ENCODE results near the gene GRIA4.

Gene GRIA4

GRCh38 chr11:105960252-105961245 is 350.7 kb downstream of the GRIA4 start:
- Histone ChIP-seq H3K36me3 (ENCODE audit: control insufficient read depth in 2 of 2, insufficient read depth in 1 of 2, low read length in 2 of 2) (no peaks in the 10 kb centered on the region), H3K4me3 (ENCODE audit: low read depth, low read length) (no peak overlapping the region), H3K9me3 (ENCODE audit: control insufficient read depth, insufficient read depth, low read depth, low read length) (no peaks in the 10 kb centered on the region), H3K4me1 (ENCODE audit: control insufficient read depth, insufficient read depth, low read length) (no peaks in the 10 kb centered on the region), H3K27ac (ENCODE audit: extremely low read depth, low read depth, low read length) (no peak overlapping the region)
- ChIA-PET CTCF (interaction anchor here (0.6 kb wide), 1 partner anchor 1077 kb away, joined by 3 read pairs; no protein-coding TSS in a partner anchor), POLR2A (no interaction called here)
- no peak for TF ChIP-seq ZNF184 (tag by site-specific recombination; IDR thresholded peaks at IDR 0.05)
- TF ChIP-seq, protein P1, sequence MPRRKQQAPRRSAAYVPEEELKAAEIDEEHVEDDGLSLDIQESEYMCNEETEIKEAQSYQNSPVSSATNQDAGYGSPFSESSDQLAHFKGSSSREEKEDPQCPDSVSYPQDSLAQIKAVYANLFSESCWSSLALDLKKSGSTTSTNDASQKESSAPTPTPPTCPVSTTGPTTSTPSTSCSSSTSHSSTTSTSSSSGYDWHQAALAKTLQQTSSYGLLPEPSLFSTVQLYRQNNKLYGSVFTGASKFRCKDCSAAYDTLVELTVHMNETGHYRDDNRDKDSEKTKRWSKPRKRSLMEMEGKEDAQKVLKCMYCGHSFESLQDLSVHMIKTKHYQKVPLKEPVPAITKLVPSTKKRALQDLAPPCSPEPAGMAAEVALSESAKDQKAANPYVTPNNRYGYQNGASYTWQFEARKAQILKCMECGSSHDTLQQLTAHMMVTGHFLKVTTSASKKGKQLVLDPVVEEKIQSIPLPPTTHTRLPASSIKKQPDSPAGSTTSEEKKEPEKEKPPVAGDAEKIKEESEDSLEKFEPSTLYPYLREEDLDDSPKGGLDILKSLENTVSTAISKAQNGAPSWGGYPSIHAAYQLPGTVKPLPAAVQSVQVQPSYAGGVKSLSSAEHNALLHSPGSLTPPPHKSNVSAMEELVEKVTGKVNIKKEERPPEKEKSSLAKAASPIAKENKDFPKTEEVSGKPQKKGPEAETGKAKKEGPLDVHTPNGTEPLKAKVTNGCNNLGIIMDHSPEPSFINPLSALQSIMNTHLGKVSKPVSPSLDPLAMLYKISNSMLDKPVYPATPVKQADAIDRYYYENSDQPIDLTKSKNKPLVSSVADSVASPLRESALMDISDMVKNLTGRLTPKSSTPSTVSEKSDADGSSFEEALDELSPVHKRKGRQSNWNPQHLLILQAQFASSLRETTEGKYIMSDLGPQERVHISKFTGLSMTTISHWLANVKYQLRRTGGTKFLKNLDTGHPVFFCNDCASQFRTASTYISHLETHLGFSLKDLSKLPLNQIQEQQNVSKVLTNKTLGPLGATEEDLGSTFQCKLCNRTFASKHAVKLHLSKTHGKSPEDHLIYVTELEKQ (tag by site-specific recombination; IDR thresholded peaks at IDR 0.05; ENCODE audit: borderline replicate concordance), result no peak

- CTCF ChIA-PET, result no interaction called here
- no peak overlapping the region for H3K27ac ChIP-seq (ENCODE audit: extremely low read depth, low read depth, low read length)
- no peak overlapping the region for H3K4me3 ChIP-seq (ENCODE audit: low read depth, low read length)
- H3K36me3 ChIP-seq (ENCODE audit: control insufficient read depth in 2 of 2, insufficient read depth in 1 of 2, low read length in 2 of 2), result no peaks in the 10 kb centered on the region
- TF ChIP-seq GLIS2 (tag by site-specific recombination; IDR thresholded peaks at IDR 0.05), result no peak
- no peak for TF ChIP-seq ZNF114 (tag by site-specific recombination; IDR thresholded peaks at IDR 0.05)
- TF ChIP-seq MEIS1 (CRISPR knock-in tag; IDR thresholded peaks at IDR 0.05; ENCODE audit: borderline replicate concordance), result no peak
- TF ChIP-seq SETDB1 (IDR thresholded peaks at IDR 0.05; ENCODE audit: insufficient read length, low read length), result no peak
- no peak for TF ChIP-seq REPIN1 (tag by site-specific recombination; IDR thresholded peaks at IDR 0.05; ENCODE audit: low read depth)
- TF ChIP-seq SP7 (tag by site-specific recombination; IDR thresholded peaks at IDR 0.05), result no peak
- TF ChIP-seq ZNF48 (tag by site-specific recombination; IDR thresholded peaks at IDR 0.05), result no peak
- no peak for TF ChIP-seq ZNF302 (tag by site-specific recombination; IDR thresholded peaks at IDR 0.05; ENCODE audit: low read depth)
- no peaks in the 10 kb centered on the region for H3K4me1 ChIP-seq (ENCODE audit: control insufficient read depth, insufficient read depth, low read length)
- no peaks in the 10 kb centered on the region for H3K9me3 ChIP-seq (ENCODE audit: control insufficient read depth, insufficient read depth, low read depth, low read length)
- POLR2A ChIA-PET, result no interaction called here
Measured at GRCh38 chr11:105968021-105968697, 358.3 kb downstream of the GRIA4 start.

DNA sequence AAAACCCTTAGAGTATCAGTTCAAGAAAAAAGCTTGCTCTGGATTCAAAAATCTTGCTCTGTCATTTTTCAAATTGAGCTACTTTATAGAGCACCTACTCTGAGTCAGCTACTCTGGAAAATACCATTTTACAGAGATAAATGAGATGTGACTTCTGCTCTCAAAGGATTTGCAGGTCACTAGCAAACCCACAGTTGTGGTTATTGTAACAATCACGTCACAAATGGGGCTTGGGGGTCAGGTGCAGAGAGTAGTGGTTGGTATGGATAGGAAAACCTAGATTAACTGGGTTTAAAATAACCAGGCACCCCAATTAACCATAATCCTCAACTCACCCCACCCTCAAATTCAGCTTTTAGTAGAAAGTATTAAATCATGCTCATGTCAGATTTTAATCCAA is 359.9 kb downstream of the GRIA4 start:
- Histone ChIP-seq H3K4me1 (ENCODE audit: control insufficient read depth, insufficient read depth, low read length) (no peaks in the 10 kb centered on the region), H3K9me3 (ENCODE audit: control insufficient read depth, insufficient read depth, low read depth, low read length) (no peaks in the 10 kb centered on the region), H3K4me3 (ENCODE audit: low read depth, low read length) (no peak overlapping the region), H3K36me3 (ENCODE audit: control insufficient read depth in 2 of 2, insufficient read depth in 1 of 2, low read length in 2 of 2) (no peaks in the 10 kb centered on the region), H3K27ac (ENCODE audit: extremely low read depth, low read depth, low read length) (no peak overlapping the region)
- TF ChIP-seq, protein P2, sequence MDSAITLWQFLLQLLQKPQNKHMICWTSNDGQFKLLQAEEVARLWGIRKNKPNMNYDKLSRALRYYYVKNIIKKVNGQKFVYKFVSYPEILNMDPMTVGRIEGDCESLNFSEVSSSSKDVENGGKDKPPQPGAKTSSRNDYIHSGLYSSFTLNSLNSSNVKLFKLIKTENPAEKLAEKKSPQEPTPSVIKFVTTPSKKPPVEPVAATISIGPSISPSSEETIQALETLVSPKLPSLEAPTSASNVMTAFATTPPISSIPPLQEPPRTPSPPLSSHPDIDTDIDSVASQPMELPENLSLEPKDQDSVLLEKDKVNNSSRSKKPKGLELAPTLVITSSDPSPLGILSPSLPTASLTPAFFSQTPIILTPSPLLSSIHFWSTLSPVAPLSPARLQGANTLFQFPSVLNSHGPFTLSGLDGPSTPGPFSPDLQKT (IDR thresholded peaks at IDR 0.05; ENCODE audit: borderline replicate concordance, low read depth, low read length), result no peak
- TF ChIP-seq ZNF24 (tag by site-specific recombination; IDR thresholded peaks at IDR 0.05) (no peak), ZNF266 (tag by site-specific recombination; IDR thresholded peaks at IDR 0.05; ENCODE audit: low read depth) (no peak), ZNF138 (tag by site-specific recombination; IDR thresholded peaks at IDR 0.05; ENCODE audit: borderline replicate concordance) (no peak), ZNF629 (tag by site-specific recombination; IDR thresholded peaks at IDR 0.05) (no peak)
- ChIA-PET POLR2A (no interaction called here), CTCF (no interaction called here)

Data from HEK293 (cell line).